K562 (cell line): ENCODE measurements around the gene SUOX. TPM values are rescaled to one million over a fixed set of nuclear protein-coding genes. Genes with fewer than 3 reads are reported as not detected.
A peak's percentile ranks its signal among the peaks of the same experiment; 100 is the strongest.

Experiments
- ARID2 ChIP-seq: fragments of 450-650 bp; IDR thresholded peaks from 2 replicates; pipeline ENCODE4 v1.6.1; 2017; ENCODE audit warnings: antibody characterized with exemption, mild to moderate bottlenecking
- CBFA2T2 ChIP-seq: fragments of 450-650 bp; conservative IDR thresholded peaks from 2 replicates; pipeline ENCODE4 v1.6.1; 2017; ENCODE audit warnings: mild to moderate bottlenecking
- CC2D1A ChIP-seq: fragments of 450-650 bp; IDR thresholded peaks from 2 replicates; pipeline ENCODE4 v1.6.1; 2017; ENCODE audit warnings: mild to moderate bottlenecking
- FOXP1 ChIP-seq: sonication (generic); formaldehyde crosslinking; IDR thresholded peaks from 2 replicates; pipeline ENCODE4 v1.8.0; 2022; ENCODE audit warnings: mild to moderate bottlenecking, missing genetic modification reagents
- HDAC1 ChIP-seq, 2 experiments: fragments of 450-650 bp; IDR thresholded peaks; 2 replicates each; pipeline ENCODE4 v1.6.1; 2016 to 2017; ENCODE audit warnings: inconsistent platforms in 1 of 2, mild to moderate bottlenecking in 1 of 2, moderate library complexity in 1 of 2
- HDGF ChIP-seq: fragments of 450-650 bp; IDR thresholded peaks from 2 replicates; pipeline ENCODE4 v1.6.1; 2016
- HLTF ChIP-seq: fragments of 450-650 bp; IDR thresholded peaks from 2 replicates; pipeline ENCODE4 v1.6.1; 2016
- JUND ChIP-seq, 2 experiments: IDR thresholded peaks; 2 replicates in 1 of 2; 3 replicates in 1 of 2; pipeline ENCODE4 v1.6.1; 2011; ENCODE audit warnings: borderline replicate concordance in 2 of 2, low read depth in 2 of 2, low read length in 2 of 2, improper control_type of control experiment in 1 of 2, missing biosample characterization in 1 of 2, missing genetic modification characterization in 1 of 2, missing genetic modification reagents in 1 of 2
- KAT7 ChIP-seq: sonication (generic); formaldehyde crosslinking; IDR thresholded peaks from 2 replicates; pipeline ENCODE4 v1.8.0; 2022; ENCODE audit warnings: missing genetic modification reagents, mild to moderate bottlenecking, borderline replicate concordance
- NFE2 ChIP-seq: IDR thresholded peaks from 2 replicates; pipeline ENCODE4 v1.6.1; 2014; ENCODE audit warnings: antibody characterized with exemption, low read depth
- PHF20 ChIP-seq: fragments of 450-650 bp; IDR thresholded peaks from 2 replicates; pipeline ENCODE4 v1.6.1; 2018; ENCODE audit not compliant: partially characterized antibody
- POLR2B ChIP-seq: fragments of 450-650 bp; IDR thresholded peaks from 2 replicates; pipeline ENCODE4 v1.6.1; 2018; ENCODE audit warnings: low read depth; ENCODE audit not compliant: partially characterized antibody
- SMC3 ChIP-seq: conservative IDR thresholded peaks from 2 replicates; pipeline ENCODE4 v1.6.1; 2011; ENCODE audit warnings: low read depth, low read length, improper control_type of control experiment; ENCODE audit not compliant: insufficient read depth
- ZBTB7A ChIP-seq: IDR thresholded peaks from 2 replicates; pipeline ENCODE4 v1.6.1; 2011; ENCODE audit warnings: low read depth, mild to moderate bottlenecking, low read length, moderate library complexity, borderline replicate concordance; ENCODE audit not compliant: control insufficient read depth
- ZFP36 ChIP-seq: fragments of 150-350 bp; IDR thresholded peaks from 2 replicates; pipeline ENCODE4 v1.6.1; 2018; ENCODE audit warnings: low read length, low read depth; ENCODE audit not compliant: partially characterized antibody
- ZSCAN29 ChIP-seq: fragments of 450-650 bp; IDR thresholded peaks from 2 replicates; pipeline ENCODE4 v1.6.1; 2017
- polyA plus RNA-seq, 8 experiments: library from polyadenylated mRNA; depleted of rRNA in 4 of 8; stranded (reverse) in 5 of 8; unstranded in 3 of 8; fragments of >200 nt; fragmentation: Nextera tagmentation in 2 of 8; fragmentation: Illumina TruSeq in 1 of 8; extraction: Ambion mirVana in 2 of 8; extraction: Trizol in 1 of 8; gene quantifications; 2 replicates each; pipeline versions ENCODE4 v1.2.1 to v1.2.3, GENCODE V29; 2011 to 2014; ENCODE audit warnings: inconsistent platforms in 1 of 8, missing spikeins in 1 of 8
- total RNA-seq, 7 experiments: library from RNA; depleted of rRNA in 6 of 7; stranded (reverse); fragments of >200 nt in 6 of 7; fragmentation: Illumina TruSeq in 2 of 7; extraction: Trizol in 2 of 7; gene quantifications; 2 replicates each; pipeline versions ENCODE4 v1.2.1 to v1.2.3, GENCODE V29; 2011 to 2021; ENCODE audit warnings: low replicate concordance in 1 of 7
- TF ChIP-seq, protein P1 (sequence below): sonication (generic); formaldehyde crosslinking; IDR thresholded peaks from 2 replicates; pipeline ENCODE4 v1.8.0; 2022; ENCODE audit warnings: mild to moderate bottlenecking, missing genetic modification reagents
- TF ChIP-seq, protein P2 (sequence below): fragments of 450-650 bp; formaldehyde crosslinking; IDR thresholded peaks from 2 replicates; pipeline ENCODE4 v1.4.0; 2020; ENCODE audit warnings: mild to moderate bottlenecking, moderate library complexity
- TF ChIP-seq, protein P3 (sequence below): IDR thresholded peaks from 2 replicates; pipeline ENCODE4 v1.6.1; 2012; ENCODE audit warnings: low read depth, low read length, improper control_type of control experiment, borderline replicate concordance
- TF ChIP-seq, protein P4 (sequence below): fragments of 200-800 bp; sonication (Bioruptor generic); IDR thresholded peaks from 2 replicates; pipeline ENCODE4 v1.6.1; 2017; ENCODE audit warnings: missing genetic modification characterization, missing compliant biosample characterization

SUOX gene
- total and polyA plus RNA-seq, 9 of the 15 experiments (the other 6 are each of a cell fraction or from before 2014, with no cell fraction given), result 9.2 to 39.7 (median 25.4) TPM

DNA sequence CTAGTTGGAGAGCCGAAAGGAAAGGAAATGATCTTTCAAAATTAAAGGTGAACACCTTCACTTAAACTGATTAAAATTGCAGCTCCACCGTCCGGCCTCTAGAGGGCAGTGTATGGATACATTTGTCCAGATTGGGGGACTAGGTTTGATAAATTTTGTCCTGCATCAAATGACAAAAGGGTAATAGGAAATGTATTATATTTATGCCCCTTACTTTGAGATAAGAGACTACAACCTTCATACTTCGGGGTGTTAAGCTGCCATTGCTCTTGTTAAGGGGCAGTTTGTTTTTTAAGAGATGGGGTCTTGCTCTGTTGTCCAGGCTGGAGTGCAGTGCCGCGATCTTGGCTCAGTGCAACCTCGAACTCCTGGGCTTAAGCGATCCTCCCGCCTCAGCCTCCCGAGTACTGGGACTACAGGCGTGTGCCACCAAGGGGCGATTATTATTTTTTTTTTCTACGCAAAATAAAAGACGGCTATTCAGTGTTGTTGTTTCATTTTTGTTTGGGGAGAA lies 818 bp upstream of the SUOX start (continued):
- TF ChIP-seq, protein P1, sequence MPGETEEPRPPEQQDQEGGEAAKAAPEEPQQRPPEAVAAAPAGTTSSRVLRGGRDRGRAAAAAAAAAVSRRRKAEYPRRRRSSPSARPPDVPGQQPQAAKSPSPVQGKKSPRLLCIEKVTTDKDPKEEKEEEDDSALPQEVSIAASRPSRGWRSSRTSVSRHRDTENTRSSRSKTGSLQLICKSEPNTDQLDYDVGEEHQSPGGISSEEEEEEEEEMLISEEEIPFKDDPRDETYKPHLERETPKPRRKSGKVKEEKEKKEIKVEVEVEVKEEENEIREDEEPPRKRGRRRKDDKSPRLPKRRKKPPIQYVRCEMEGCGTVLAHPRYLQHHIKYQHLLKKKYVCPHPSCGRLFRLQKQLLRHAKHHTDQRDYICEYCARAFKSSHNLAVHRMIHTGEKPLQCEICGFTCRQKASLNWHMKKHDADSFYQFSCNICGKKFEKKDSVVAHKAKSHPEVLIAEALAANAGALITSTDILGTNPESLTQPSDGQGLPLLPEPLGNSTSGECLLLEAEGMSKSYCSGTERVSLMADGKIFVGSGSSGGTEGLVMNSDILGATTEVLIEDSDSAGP (CRISPR knock-in tag), result no peak
- TF ChIP-seq HLTF (peak; percentile 62; the same call in 1 of the 2 replicates), POLR2B (peak; percentile 3), ZBTB7A (0 out of 2 replicates have a peak, but pooled peaks have one; percentile 26), JUND (IDR thresholded peaks at IDR 0.05; ENCODE audit: borderline replicate concordance, low read depth, low read length) (peak; percentile 32; the same call in 1 of the 2 replicates), JUND (tag; IDR thresholded peaks at IDR 0.05; ENCODE audit: borderline replicate concordance, low read depth, low read length) (no peak), PHF20 (peak; percentile 50), FOXP1 (CRISPR knock-in tag) (no peak), ZFP36 (peak; percentile 2), SMC3 (peak; percentile 40; the same call in 1 of the 2 replicates), CBFA2T2 (0 out of 2 replicates have a peak, but pooled peaks have one; percentile 2), HDAC1 (IDR thresholded peaks at IDR 0.05) (peak in 1 of 2 experiments; percentile 42; a peak in 1 of 4 replicates), HDGF (peak; percentile 74; the same call in 1 of the 2 replicates), ARID2 (peak; percentile 65; the same call in 1 of the 2 replicates), NFE2 (no peak), ZSCAN29 (0 out of 2 replicates have a peak, but pooled peaks have one; percentile 31), KAT7 (CRISPR knock-in tag) (0 out of 2 replicates have a peak, but pooled peaks have one; percentile 56), CC2D1A (peak; percentile 72)
- TF ChIP-seq, protein P2, sequence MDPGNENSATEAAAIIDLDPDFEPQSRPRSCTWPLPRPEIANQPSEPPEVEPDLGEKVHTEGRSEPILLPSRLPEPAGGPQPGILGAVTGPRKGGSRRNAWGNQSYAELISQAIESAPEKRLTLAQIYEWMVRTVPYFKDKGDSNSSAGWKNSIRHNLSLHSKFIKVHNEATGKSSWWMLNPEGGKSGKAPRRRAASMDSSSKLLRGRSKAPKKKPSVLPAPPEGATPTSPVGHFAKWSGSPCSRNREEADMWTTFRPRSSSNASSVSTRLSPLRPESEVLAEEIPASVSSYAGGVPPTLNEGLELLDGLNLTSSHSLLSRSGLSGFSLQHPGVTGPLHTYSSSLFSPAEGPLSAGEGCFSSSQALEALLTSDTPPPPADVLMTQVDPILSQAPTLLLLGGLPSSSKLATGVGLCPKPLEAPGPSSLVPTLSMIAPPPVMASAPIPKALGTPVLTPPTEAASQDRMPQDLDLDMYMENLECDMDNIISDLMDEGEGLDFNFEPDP (CRISPR knock-in tag), result no peak
- TF ChIP-seq, protein P3, sequence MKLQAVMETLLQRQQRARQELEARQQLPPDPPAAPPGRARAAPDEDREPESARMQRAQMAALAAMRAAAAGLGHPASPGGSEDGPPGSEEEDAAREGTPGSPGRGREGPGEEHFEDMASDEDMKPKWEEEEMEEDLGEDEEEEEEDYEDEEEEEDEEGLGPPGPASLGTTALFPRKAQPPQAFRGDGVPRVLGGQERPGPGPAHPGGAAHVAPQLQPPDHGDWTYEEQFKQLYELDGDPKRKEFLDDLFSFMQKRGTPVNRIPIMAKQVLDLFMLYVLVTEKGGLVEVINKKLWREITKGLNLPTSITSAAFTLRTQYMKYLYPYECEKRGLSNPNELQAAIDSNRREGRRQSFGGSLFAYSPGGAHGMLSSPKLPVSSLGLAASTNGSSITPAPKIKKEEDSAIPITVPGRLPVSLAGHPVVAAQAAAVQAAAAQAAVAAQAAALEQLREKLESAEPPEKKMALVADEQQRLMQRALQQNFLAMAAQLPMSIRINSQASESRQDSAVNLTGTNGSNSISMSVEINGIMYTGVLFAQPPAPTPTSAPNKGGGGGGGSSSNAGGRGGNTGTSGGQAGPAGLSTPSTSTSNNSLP, result peak; percentile 77; the same call in 1 of the 2 replicates
- TF ChIP-seq, protein P4, sequence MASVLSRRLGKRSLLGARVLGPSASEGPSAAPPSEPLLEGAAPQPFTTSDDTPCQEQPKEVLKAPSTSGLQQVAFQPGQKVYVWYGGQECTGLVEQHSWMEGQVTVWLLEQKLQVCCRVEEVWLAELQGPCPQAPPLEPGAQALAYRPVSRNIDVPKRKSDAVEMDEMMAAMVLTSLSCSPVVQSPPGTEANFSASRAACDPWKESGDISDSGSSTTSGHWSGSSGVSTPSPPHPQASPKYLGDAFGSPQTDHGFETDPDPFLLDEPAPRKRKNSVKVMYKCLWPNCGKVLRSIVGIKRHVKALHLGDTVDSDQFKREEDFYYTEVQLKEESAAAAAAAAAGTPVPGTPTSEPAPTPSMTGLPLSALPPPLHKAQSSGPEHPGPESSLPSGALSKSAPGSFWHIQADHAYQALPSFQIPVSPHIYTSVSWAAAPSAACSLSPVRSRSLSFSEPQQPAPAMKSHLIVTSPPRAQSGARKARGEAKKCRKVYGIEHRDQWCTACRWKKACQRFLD (CRISPR knock-in tag), result no peak
